ENCODE data around the gene OR52A5.

Gene OR52A5

DNA sequence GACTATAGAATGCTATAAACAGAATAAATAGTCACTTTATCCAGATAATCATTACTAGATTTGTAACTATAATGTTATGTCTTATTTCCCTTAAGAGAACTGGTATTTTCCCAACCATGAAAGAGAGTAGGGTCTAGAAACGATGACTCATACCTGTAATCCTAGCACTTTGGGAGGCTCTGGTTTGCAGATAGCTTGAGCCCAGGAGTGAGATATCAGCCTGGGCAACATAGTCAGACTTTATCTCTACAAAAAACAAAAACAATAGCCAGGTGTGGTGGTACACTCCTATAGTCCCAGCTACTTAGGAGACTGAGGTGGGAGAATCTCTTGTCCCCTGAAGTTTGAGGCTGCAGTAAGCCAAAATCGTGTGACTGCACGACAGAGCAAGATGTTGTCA, 30.9 kb downstream of the OR52A5 start:
- DNase-seq: no peak

DNA sequence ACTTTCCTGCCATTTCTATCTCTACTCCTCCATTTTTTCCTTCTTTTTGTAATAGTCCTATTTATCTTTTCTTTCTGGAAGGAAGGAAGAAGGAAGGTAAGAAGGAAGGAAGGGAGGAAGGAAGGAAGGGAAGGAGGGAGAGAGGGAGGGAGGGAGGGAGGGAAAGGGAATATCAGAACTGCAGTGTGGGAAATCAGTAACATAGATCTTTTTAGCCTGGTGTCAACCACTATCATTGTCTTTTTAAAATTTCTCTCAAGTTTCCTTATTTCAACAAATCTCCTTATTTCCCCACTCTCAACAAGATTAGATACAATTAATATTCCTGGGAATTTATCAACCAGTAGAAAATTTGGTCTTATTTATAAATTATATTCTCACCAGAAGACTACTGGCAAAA, 35.1 kb downstream of the OR52A5 start:
- DNase-seq: no peak

DNA sequence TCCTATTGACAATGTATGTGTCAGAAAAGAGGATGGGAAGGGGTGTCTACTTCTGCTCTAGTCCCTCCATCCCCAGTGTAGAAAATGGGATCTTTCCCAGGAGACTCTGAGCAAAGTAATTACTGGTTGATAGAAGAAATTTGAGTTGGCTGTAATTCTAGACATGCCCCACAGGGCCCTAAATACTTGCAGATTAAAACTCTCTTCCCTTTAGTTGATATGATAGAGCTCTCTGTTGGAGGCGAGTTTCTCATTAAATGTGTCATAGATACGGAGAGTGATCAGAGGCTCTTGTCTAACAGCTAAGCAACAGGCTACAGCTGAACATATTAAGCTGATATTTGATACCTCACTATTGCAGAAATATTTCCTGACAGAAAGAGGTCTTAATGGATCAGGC, 35.9 kb downstream of the OR52A5 start:
- DNase-seq: no peak

DNA sequence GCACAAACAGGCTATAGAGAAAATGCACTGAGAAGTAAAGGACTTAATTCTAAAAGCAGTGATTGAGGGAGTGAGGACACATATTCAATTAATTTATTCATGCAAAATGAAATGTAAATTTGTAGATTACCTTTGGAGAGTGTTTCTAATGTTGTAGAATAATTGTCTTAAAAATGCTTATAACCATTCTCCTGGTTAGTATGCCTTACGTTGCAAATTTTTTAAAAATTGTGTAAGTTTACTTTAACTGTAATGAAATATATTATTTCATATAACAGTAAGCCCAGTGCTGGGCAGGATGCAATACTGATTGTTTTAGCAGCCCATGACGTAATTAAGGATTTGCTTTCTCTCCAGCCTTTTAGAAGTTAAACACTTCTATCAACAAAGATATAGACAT, 42.1 kb downstream of the OR52A5 start:
- no peak for DNase-seq

DNA sequence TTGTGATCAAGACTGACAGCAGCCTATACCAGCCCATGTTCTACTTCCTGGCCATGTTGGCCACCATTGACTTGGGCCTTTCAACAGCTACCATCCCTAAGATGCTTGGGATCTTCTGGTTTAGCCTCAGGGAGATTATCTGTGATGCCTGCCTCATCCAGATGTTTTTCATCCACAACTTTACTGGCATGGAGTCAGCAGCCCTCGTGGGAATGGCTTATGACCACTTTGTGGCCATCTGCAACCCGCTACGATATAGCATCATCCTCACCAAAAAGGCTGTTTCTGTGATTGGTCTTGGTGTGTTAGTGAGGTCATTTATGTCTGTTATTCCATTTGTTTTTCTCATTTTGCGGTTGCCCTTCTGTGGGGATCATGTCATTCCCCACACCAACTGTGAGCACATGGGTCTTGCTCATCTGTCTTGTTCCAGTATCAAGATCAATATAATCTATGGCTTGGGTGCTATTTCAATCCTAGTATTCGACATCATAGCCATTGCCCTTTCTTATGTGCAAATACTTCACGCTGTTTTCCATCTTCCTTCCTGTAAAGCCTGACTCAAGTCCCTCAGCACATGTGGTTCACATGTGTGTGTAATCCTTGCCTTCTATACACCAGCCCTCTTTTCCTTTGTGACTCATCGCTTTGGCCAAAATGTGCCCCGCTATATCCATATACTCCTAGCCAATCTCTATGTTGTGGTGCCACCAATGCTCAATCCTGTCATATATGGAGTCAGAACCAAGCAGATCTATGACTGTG, 45.2 kb downstream of the OR52A5 start:
- no peak for DNase-seq

DNA sequence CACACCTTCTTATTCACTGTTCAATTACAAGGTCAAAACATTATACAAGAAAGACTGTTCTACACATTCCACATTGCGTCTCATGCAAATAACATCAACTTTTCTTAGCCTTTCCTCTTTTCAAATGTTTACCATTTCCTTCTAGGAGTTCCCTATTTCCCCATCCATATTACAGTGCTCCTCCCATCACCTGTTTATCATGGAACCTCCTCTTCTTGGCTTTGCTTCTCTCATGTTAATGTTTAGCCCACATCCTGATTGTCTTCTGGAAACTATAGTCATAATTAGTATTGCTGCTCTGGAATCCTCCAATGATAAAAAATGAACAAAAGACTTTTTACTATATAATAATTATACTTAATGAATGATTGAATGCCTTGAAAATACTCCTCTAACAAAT, 47.5 kb downstream of the OR52A5 start:
- DNase-seq: no peak

DNA sequence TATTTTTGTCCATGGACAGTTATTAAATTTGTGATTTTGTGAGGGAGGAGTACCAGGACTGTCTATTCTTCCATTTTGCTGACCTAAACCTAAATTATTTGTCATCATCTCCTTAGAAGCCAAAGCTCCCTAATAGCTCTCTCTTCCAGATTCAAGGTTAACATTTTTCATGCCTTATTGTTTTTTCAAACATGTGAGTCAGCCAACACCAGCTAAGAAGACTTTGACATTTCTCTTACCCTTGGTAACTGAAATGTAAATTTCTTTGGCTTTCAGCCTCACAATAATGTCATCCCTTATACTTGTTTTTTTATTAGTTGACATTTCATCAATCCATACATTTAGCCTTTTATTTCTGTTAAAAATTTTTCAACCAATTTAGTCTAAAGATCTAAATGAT, 49.6 kb downstream of the OR52A5 start:
- DNase-seq: no peak

DNA sequence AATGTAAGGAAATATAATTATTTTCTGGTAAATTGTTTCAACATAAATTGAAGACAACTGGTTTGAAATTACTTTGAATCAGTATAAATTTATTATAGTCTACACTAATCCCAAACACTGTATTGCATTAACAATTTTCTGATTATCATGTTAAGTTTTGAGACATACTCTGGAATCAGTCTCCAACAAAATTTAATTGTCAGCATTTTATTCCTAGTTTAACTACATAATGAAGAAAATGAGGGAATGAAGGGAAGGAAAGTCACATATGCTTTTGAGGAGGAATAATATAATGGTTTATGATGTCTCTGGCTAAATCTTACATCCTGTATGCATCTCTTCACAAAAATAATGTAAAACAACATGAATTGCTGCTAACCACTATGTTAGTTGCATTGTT, 54.6 kb downstream of the OR52A5 start:
- DNase-seq: no peak

DNA sequence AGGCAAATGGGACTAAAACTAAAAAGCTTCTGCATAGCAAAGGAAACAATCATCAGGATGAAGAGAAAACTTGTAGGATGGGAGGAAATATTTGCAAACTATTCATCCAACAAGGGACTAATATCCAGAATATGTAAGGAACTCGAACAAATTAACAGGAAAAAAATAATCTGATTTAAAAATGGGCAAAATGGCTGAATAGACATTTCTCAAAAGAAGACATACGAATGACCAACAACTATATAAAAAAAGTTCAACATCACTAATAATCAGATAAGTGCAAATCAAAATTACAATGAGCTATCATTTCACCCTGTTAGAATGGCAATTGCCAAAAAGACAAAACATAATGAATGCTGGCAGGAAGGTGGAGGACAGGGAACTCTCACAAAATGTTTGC, 56.8 kb downstream of the OR52A5 start:
- no peak for DNase-seq
